ENCODE measurements around the gene NPBWR2. TPM values are rescaled to one million over a fixed set of nuclear protein-coding genes. Genes with fewer than 3 reads are reported as not detected.

The NPBWR2 gene
- total and polyA plus RNA-seq, 2 donors (not counting 3 experiments of a cell fraction or from before 2014, with no cell fraction given) = not detected

DNA sequence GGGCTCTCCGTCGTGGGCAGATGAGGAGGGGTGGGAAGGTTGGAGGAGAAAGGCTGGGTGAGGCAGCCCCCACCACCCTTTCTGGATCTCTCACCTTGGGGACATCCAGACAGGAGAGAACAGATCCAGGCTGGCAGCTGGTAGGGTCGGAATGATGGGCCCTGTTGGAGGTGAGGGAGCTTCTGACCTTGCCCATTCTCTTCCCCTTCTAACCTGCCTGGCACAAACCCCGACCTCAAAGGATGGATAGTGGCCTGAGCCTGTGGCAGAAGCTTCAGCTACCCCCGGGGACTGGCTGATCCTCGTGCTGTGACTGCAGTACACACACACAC lies 6.0 kb upstream of the NPBWR2 start:
- no TSS peak for BruUV-seq (replicated peaks)
- no peaks in the 10 kb centered on the region for H3K27me3 ChIP-seq (ENCODE audit: control insufficient read depth in 2 of 2, insufficient read depth in 2 of 2, low read length in 2 of 2)
- intact Hi-C loops (cut with micrococcal nuclease) = no loop called here
- dilution Hi-C loops (cut with MboI; ENCODE audit: extremely low pct_ligation_motif_present, low sequenced_read_pairs) = no loop called here
- no peaks in the 10 kb centered on the region for H3K9me1 ChIP-seq (replicated peaks; ENCODE audit: control insufficient read depth, extremely low read depth, insufficient read depth, low read length)
- H3K4me1 ChIP-seq (ENCODE audit: control insufficient read depth, extremely low read depth, insufficient read depth, low read length) = no peaks in the 10 kb centered on the region
- H3K36me3 ChIP-seq (ENCODE audit: control insufficient read depth in 2 of 2, extremely low read depth in 1 of 2, insufficient read depth in 2 of 2, low read length in 2 of 2) = no peaks in the 10 kb centered on the region
- no peak overlapping the region for H3K27ac ChIP-seq (ENCODE audit: insufficient read depth, low read depth, low read length)
- ChIA-PET POLR2A (no interaction called here), CTCF (interaction anchor here (1.0 kb wide), 1 partner anchor 11 kb away, joined by 3 read pairs; no protein-coding TSS in a partner anchor)
- H3K9me3 ChIP-seq (replicated peaks; ENCODE audit: control insufficient read depth, insufficient read depth, low read length) = no peaks in the 10 kb centered on the region
- no peak overlapping the region for H3K9ac ChIP-seq (replicated peaks; ENCODE audit: extremely low read depth, insufficient read depth, low read length)
- H4K20me1 ChIP-seq (replicated peaks; ENCODE audit: control insufficient read depth, extremely low read depth, insufficient read depth, low read length) = no peaks in the 10 kb centered on the region
- H2AFZ ChIP-seq (ENCODE audit: low read depth, low read length) = no peak overlapping the region
- H3K4me3 ChIP-seq (replicated peaks in 1 of 3; ENCODE audit: insufficient read depth in 1 of 3, low read depth in 1 of 3, low read length in 3 of 3) = no peak overlapping the region
- no peak overlapping the region for H3K4me2 ChIP-seq (ENCODE audit: insufficient read depth, low read length)
- no peak for FAIRE-seq
- no peak for DNase-seq (ENCODE audit: low read depth, low spot score)
- TF ChIP-seq POLR2A (IDR thresholded peaks at IDR 0.05; ENCODE audit: low read depth, low read length) (no peak), GATA2 (IDR thresholded peaks at IDR 0.05; ENCODE audit: insufficient read depth, insufficient read length, low read depth, low read length) (no peak), MYC (IDR thresholded peaks at IDR 0.05; ENCODE audit: low read depth, low read length) (no peak), EZH2 (IDR thresholded peaks at IDR 0.05; ENCODE audit: borderline replicate concordance, low read depth, low read length, severe bottlenecking) (no peak), JUN (IDR thresholded peaks at IDR 0.05; ENCODE audit: borderline replicate concordance, insufficient read depth, insufficient read length, low read depth) (no peak), FOS (IDR thresholded peaks at IDR 0.05; ENCODE audit: borderline replicate concordance, insufficient read depth, low read length) (no peak), POLR2AphosphoS5 (IDR thresholded peaks at IDR 0.05; ENCODE audit: insufficient read depth, low read depth, low read length) (no peak)
- TF ChIP-seq, protein P1, sequence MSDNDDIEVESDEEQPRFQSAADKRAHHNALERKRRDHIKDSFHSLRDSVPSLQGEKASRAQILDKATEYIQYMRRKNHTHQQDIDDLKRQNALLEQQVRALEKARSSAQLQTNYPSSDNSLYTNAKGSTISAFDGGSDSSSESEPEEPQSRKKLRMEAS (IDR thresholded peaks at IDR 0.05; ENCODE audit: insufficient read depth, insufficient read length) = no peak
- TF ChIP-seq, protein P2, sequence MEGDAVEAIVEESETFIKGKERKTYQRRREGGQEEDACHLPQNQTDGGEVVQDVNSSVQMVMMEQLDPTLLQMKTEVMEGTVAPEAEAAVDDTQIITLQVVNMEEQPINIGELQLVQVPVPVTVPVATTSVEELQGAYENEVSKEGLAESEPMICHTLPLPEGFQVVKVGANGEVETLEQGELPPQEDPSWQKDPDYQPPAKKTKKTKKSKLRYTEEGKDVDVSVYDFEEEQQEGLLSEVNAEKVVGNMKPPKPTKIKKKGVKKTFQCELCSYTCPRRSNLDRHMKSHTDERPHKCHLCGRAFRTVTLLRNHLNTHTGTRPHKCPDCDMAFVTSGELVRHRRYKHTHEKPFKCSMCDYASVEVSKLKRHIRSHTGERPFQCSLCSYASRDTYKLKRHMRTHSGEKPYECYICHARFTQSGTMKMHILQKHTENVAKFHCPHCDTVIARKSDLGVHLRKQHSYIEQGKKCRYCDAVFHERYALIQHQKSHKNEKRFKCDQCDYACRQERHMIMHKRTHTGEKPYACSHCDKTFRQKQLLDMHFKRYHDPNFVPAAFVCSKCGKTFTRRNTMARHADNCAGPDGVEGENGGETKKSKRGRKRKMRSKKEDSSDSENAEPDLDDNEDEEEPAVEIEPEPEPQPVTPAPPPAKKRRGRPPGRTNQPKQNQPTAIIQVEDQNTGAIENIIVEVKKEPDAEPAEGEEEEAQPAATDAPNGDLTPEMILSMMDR (IDR thresholded peaks at IDR 0.05; ENCODE audit: extremely low read depth in 1 of 2, insufficient read depth in 1 of 2, low read depth in 1 of 2, low read length in 2 of 2) = no peak
- no peaks in the 10 kb centered on the region for H3K79me2 ChIP-seq (ENCODE audit: control insufficient read depth, insufficient read depth, low read length)
